Kidney (tissue), 14 donors: Measurements from ENCODE around the gene GRID1. TPM values are rescaled to one million over a fixed set of nuclear protein-coding genes. Genes with fewer than 3 reads are reported as not detected.
A peak's percentile ranks its signal among the peaks of the same experiment; 100 is the strongest.

ENCODE experiments used
- DNase-seq, 5 donors: peaks; one replicate each; pipeline ENCODE4 v3.0.0-alpha.2; 2013 to 2020
- FAIRE-seq: peaks from 2 replicates; lab custom pipeline; 2012; peaks lifted over from hg19 to GRCh38; lab: Jason Lieb, UNC
- H3K27ac ChIP-seq, 2 donors: one replicate each; pipeline ENCODE4 v1.7.0; 2013; ENCODE audit warnings: low read depth in 2 of 2, low read length in 2 of 2, inconsistent platforms in 1 of 2
- H3K27me3 ChIP-seq: one replicate; pipeline ENCODE4 v1.7.1; 2013; ENCODE audit warnings: low read length, inconsistent platforms; ENCODE audit not compliant: control insufficient read depth, insufficient read depth
- H3K36me3 ChIP-seq, 3 donors: one replicate each; pipeline versions ENCODE4 v1.7.0 to v1.7.1; 2013; ENCODE audit warnings: low read length in 3 of 3, control low read depth in 1 of 3, inconsistent platforms in 1 of 3; ENCODE audit not compliant: insufficient read depth in 3 of 3, control insufficient read depth in 2 of 3
- H3K4me1 ChIP-seq, 3 donors: one replicate each; pipeline versions ENCODE4 v1.7.0 to v1.7.1; 2013; ENCODE audit warnings: low read length in 3 of 3, inconsistent platforms in 1 of 3, low read depth in 1 of 3; ENCODE audit not compliant: control insufficient read depth in 2 of 3, insufficient read depth in 2 of 3
- H3K4me3 ChIP-seq, 3 donors: one replicate each; pipeline versions ENCODE4 v1.7.0 to v1.8.1; 2013; ENCODE audit warnings: low read length in 3 of 3, control low read depth in 1 of 3, inconsistent platforms in 1 of 3
- H3K9ac ChIP-seq, 3 donors: one replicate each; pipeline versions ENCODE4 v1.7.0 to v1.7.1; 2013; ENCODE audit warnings: low read length in 3 of 3, control low read depth in 1 of 3, inconsistent platforms in 1 of 3
- H3K9me3 ChIP-seq, 3 donors: one replicate each; pipeline versions ENCODE4 v1.7.0 to v1.7.1; 2013; ENCODE audit warnings: low read length in 3 of 3, control low read depth in 1 of 3, inconsistent platforms in 1 of 3; ENCODE audit not compliant: control insufficient read depth in 2 of 3, insufficient read depth in 1 of 3
- CTCF ChIP-seq: IDR thresholded peaks from 3 replicates; pipeline ENCODE4 v1.5.1; 2012; ENCODE audit warnings: mild to moderate bottlenecking, moderate library complexity, borderline replicate concordance; ENCODE audit not compliant: insufficient read depth; ENCODE audit errors: extremely low read depth
- intact Hi-C: fragments of 100-400 bp; cut with DNase I; formaldehyde crosslinking; loops from one replicate; pipeline ENCODE4 v1.11.1; 2022
- polyA plus RNA-seq: library from polyadenylated mRNA; stranded (reverse); fragments of 350-450 nt; fragmentation: Illumina TruSeq; extraction: RNeasy Lipid Tissue Mini Kit (QIAGEN cat#74804); gene quantifications from one replicate; pipeline ENCODE4 v1.2.3, GENCODE V29; 2014; ENCODE audit warnings: low read depth, low replicate concordance; ENCODE audit not compliant: insufficient read depth
- total RNA-seq: library from RNA; stranded (reverse); fragmentation: NEBNext Ultra II Directional; extraction: Animal tissue kit (Norgen Biotek cat#: 25700); gene quantifications from one replicate; pipeline ENCODE4 v1.2.1, GENCODE V29; 2021
- donor health status: control.
- donor health status: control.
- donor health status: control.
- donor health status: control.
- donor health status: control.
- donor health status: DM: yes; HTN: yes; CAD: no.
- donor health status: Normal renal cell carcinoma (clear cell type).

GRID1 gene
- total and polyA plus RNA-seq, 2 donors from 2014 or later = 0.37 to 1.4 TPM

- Histone ChIP-seq H3K9me3 (no peaks in the 10 kb centered on the region), H3K9ac (no peak overlapping the region), H3K27me3 (no peaks in the 10 kb centered on the region), H3K27ac (no peak overlapping the region), H3K4me1 (peaks cover 0 to under 1% (median 0%) of the 10 kb centered on the region in 3 donors), H3K4me3 (no peak overlapping the region), H3K36me3 (no peaks in the 10 kb centered on the region)
- TF ChIP-seq CTCF = no peak
- DNase-seq (peak in 1 of 5 donors; percentile 40), FAIRE-seq (no peak)
- intact Hi-C loops = no loop called here
Observed at GRCh38 chr10:86350897-86351296, 15.7 kb downstream of the GRID1 start.

DNA sequence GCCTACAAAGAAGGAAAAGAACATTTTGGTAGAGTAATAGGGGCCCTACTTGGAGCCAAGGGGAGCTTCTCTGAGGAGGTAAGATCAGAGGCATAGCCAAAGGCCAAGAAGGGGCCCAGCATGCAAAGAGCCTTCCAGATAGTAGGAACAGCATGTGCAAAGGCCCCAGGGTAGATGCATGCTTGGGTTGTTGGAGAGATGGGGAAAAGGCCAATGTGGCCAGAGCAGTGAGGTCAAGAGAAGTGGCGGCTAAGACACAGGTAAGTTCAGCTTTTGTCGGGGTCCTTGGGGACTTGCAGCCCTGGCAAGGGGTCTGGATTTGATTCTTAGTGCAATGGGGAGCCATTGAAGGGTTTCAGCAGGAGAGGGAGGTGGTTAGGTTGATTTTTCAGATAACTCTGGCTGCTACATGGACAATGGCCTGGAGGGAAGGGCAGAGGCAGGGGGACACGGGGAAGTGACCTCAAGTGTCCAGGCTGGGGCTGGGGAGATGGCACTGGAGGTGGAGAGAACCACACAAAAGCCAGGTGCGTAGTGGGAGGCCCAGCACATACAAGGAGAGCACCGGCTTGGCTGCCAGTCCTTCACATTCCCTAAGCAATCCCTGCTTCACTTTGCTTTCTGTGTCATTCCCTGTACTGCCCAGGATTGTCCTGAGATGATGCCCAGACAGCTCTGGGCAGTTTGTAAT lies 16.5 kb downstream of the GRID1 start:
- Histone ChIP-seq H3K9ac (no peak overlapping the region), H3K27ac (no peak overlapping the region), H3K27me3 (no peaks in the 10 kb centered on the region), H3K4me1 (no peaks in the 10 kb centered on the region), H3K36me3 (no peaks in the 10 kb centered on the region), H3K9me3 (no peaks in the 10 kb centered on the region), H3K4me3 (no peak overlapping the region)
- DNase-seq (peak in 1 of 5 donors; percentile 46), FAIRE-seq (no peak)
- intact Hi-C loops = no loop called here
- TF ChIP-seq CTCF = no peak

DNA sequence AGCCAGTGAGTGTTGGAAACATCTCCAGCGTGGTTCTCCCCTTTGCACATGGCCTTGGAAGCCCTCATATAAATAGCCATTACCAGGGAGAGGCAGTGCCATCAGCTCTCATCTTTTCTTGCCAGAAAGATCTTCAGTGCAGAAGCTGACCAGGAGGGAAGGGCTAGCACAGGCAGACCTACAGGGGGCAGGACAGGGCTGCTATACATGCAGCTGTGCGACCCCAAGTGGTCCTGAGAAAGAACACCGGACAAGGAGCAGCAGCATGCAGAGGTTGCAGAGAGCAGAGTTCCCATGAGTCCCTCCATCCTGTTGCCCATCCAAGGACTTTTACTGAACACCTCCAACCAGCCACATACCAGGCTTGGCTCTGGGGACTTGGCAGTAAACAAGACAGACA lies 17.1 kb downstream of the GRID1 start:
- no peak overlapping the region for H3K4me3 ChIP-seq
- DNase-seq = peak in 4 of 5 donors; percentile 8 to 63 (median 56)
- H3K9ac ChIP-seq = no peak overlapping the region
- no peaks in the 10 kb centered on the region for H3K4me1 ChIP-seq
- no peaks in the 10 kb centered on the region for H3K27me3 ChIP-seq
- H3K36me3 ChIP-seq = no peaks in the 10 kb centered on the region
- H3K27ac ChIP-seq = no peak overlapping the region
- TF ChIP-seq CTCF = no peak
- no peaks in the 10 kb centered on the region for H3K9me3 ChIP-seq
- intact Hi-C loops = no loop called here
- no peak for FAIRE-seq
